ENCODE results near the gene MFSD6L.

Gene MFSD6L

DNA sequence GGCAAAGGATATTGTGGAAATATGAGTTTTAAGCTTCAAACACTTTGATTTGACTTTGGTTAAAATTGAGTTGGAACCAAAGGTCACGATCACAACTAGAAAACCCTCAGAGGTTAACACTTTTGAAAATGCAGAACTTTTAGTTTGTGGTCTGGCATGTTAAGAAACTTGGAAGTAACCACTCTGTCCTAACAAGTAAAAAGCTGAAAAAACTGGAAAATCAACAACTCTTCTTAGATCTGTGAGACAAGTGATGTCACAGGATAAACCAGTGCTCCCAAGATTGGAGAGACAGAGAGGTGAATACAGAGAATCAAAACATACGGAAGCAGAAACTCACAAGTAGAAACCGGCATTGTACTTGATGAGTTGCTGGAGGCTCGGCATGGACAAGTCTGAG lies 17.4 kb downstream of the MFSD6L start:
- H3K4me3 ChIP-seq (ENCODE audit: low read length, poor library complexity, severe bottlenecking): no peak overlapping the region
- H3K9me3 ChIP-seq (ENCODE audit: insufficient read depth, low read depth, low read length): no peaks in the 10 kb centered on the region
- no peaks in the 10 kb centered on the region for H3K9me2 ChIP-seq (replicated peaks; ENCODE audit: low read depth, low read length)
- no peaks in the 10 kb centered on the region for H3K79me2 ChIP-seq (ENCODE audit: insufficient read depth, low read length)
- no peak overlapping the region for H2AFZ ChIP-seq (ENCODE audit: low read length)
- H3K4me1 ChIP-seq (ENCODE audit: insufficient read depth, low read length, poor library complexity, severe bottlenecking): peaks cover 2% of the 10 kb centered on the region
- H3K4me2 ChIP-seq (ENCODE audit: low read depth, low read length, poor library complexity, severe bottlenecking): no peak overlapping the region
- H3K27me3 ChIP-seq (ENCODE audit: insufficient read depth, low read length, poor library complexity, severe bottlenecking): no peaks in the 10 kb centered on the region
- H3K36me3 ChIP-seq (ENCODE audit: insufficient read depth, low read length): no peaks in the 10 kb centered on the region
- no peak for TF ChIP-seq EZH2phosphoT487 (IDR thresholded peaks at IDR 0.05; ENCODE audit: borderline replicate concordance)
- TF ChIP-seq, protein P1, sequence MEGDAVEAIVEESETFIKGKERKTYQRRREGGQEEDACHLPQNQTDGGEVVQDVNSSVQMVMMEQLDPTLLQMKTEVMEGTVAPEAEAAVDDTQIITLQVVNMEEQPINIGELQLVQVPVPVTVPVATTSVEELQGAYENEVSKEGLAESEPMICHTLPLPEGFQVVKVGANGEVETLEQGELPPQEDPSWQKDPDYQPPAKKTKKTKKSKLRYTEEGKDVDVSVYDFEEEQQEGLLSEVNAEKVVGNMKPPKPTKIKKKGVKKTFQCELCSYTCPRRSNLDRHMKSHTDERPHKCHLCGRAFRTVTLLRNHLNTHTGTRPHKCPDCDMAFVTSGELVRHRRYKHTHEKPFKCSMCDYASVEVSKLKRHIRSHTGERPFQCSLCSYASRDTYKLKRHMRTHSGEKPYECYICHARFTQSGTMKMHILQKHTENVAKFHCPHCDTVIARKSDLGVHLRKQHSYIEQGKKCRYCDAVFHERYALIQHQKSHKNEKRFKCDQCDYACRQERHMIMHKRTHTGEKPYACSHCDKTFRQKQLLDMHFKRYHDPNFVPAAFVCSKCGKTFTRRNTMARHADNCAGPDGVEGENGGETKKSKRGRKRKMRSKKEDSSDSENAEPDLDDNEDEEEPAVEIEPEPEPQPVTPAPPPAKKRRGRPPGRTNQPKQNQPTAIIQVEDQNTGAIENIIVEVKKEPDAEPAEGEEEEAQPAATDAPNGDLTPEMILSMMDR (conservative IDR thresholded peaks at IDR 0.05; ENCODE audit: low read length): no peak
- H3K9ac ChIP-seq (ENCODE audit: low read depth, low read length, poor library complexity, severe bottlenecking): no peak overlapping the region
- H3F3A ChIP-seq (ENCODE audit: low read depth): no peaks in the 10 kb centered on the region
- no peaks in the 10 kb centered on the region for H4K20me1 ChIP-seq (ENCODE audit: insufficient read depth, low read length, poor library complexity, severe bottlenecking)

DNA sequence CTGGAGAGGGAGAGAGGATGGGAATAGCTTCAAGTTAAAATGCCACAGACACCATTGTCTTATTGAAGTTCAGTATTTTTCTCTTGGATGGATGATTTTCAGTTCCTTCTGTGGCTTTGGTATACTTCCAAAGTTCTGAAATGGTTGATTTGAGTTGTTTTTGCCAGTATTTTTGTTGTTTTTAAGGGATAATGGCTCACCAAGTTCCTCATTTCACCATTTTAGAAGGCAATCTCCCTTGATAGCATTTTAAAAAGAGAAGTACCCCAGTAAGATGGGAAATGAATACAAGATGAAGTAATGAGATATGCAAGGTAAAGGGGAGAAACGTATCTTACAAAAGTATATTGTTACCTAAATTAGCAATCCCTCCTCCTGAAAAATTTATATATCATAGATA lies 22.3 kb downstream of the MFSD6L start:
- H3K4me1 ChIP-seq (ENCODE audit: insufficient read depth, low read length, poor library complexity, severe bottlenecking): peaks cover 10% of the 10 kb centered on the region
- TF ChIP-seq, protein P1 (conservative IDR thresholded peaks at IDR 0.05; ENCODE audit: low read length): no peak
- TF ChIP-seq EZH2phosphoT487 (IDR thresholded peaks at IDR 0.05; ENCODE audit: borderline replicate concordance): no peak

DNA sequence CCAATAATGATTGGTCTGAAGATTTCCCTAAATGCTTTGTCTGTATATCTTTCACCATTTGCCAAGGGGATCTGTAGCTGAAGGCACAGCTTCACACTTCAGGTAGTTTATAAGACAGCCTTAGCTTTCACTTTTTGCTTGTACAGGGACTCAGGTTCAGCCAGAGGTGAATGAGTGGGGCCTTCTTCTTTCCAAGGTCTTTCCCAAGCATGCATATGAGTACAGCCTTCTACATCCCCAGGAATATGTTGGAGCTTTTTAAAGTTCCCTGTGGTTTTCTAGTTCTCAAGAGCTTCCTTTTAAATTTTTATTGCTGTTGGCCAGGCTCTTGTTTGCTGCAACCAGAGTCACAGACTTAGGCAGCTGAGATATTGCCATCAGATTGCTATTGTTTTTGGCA lies 22.9 kb downstream of the MFSD6L start:
- Histone ChIP-seq H4K20me1 (ENCODE audit: insufficient read depth, low read length, poor library complexity, severe bottlenecking) (no peaks in the 10 kb centered on the region), H3K4me1 (ENCODE audit: insufficient read depth, low read length, poor library complexity, severe bottlenecking) (peaks cover 10% of the 10 kb centered on the region), H2AFZ (ENCODE audit: low read length) (no peak overlapping the region), H3K4me2 (ENCODE audit: low read depth, low read length, poor library complexity, severe bottlenecking) (no peak overlapping the region), H3K9me2 (replicated peaks; ENCODE audit: low read depth, low read length) (no peaks in the 10 kb centered on the region), H3K27me3 (ENCODE audit: insufficient read depth, low read length, poor library complexity, severe bottlenecking) (no peaks in the 10 kb centered on the region), H3K4me3 (ENCODE audit: low read length, poor library complexity, severe bottlenecking) (no peak overlapping the region), H3K36me3 (ENCODE audit: insufficient read depth, low read length) (no peaks in the 10 kb centered on the region), H3K9me3 (ENCODE audit: insufficient read depth, low read depth, low read length) (peaks cover 4% of the 10 kb centered on the region; the same call in 1 of the 2 replicates), H3K9ac (ENCODE audit: low read depth, low read length, poor library complexity, severe bottlenecking) (no peak overlapping the region), H3K79me2 (ENCODE audit: insufficient read depth, low read length) (no peaks in the 10 kb centered on the region), H3F3A (ENCODE audit: low read depth) (no peaks in the 10 kb centered on the region)
- TF ChIP-seq EZH2phosphoT487 (IDR thresholded peaks at IDR 0.05; ENCODE audit: borderline replicate concordance): no peak
- TF ChIP-seq, protein P1 (conservative IDR thresholded peaks at IDR 0.05; ENCODE audit: low read length): no peak

More for the DNA sequence above, 22.3 kb downstream of the MFSD6L start:
- Histone ChIP-seq H3K4me3 (ENCODE audit: low read length, poor library complexity, severe bottlenecking) (no peak overlapping the region), H3F3A (ENCODE audit: low read depth) (no peaks in the 10 kb centered on the region), H3K79me2 (ENCODE audit: insufficient read depth, low read length) (no peaks in the 10 kb centered on the region), H3K36me3 (ENCODE audit: insufficient read depth, low read length) (no peaks in the 10 kb centered on the region), H3K27me3 (ENCODE audit: insufficient read depth, low read length, poor library complexity, severe bottlenecking) (no peaks in the 10 kb centered on the region), H3K4me2 (ENCODE audit: low read depth, low read length, poor library complexity, severe bottlenecking) (no peak overlapping the region), H3K9me3 (ENCODE audit: insufficient read depth, low read depth, low read length) (peaks cover 4% of the 10 kb centered on the region; the same call in 1 of the 2 replicates), H3K9ac (ENCODE audit: low read depth, low read length, poor library complexity, severe bottlenecking) (no peak overlapping the region), H4K20me1 (ENCODE audit: insufficient read depth, low read length, poor library complexity, severe bottlenecking) (no peaks in the 10 kb centered on the region), H3K9me2 (replicated peaks; ENCODE audit: low read depth, low read length) (no peaks in the 10 kb centered on the region), H2AFZ (ENCODE audit: low read length) (no peak overlapping the region)

Measured in Loucy (cell line).